Kidney (tissue), 14 donors: ENCODE measurements around the gene ARL8B. TPM values are rescaled to one million over a fixed set of nuclear protein-coding genes. Genes with fewer than 3 reads are reported as not detected.
A peak's percentile ranks its signal among the peaks of the same experiment; 100 is the strongest.

Experiments used
- DNase-seq, 5 donors: peaks; one replicate each; pipeline ENCODE4 v3.0.0-alpha.2; 2013 to 2020
- FAIRE-seq: peaks from 2 replicates; lab custom pipeline; 2012; peaks lifted over from hg19 to GRCh38; lab: Jason Lieb, UNC
- H3K27ac ChIP-seq, 2 donors: one replicate each; pipeline ENCODE4 v1.7.0; 2013; ENCODE audit warnings: low read depth in 2 of 2, low read length in 2 of 2, inconsistent platforms in 1 of 2
- H3K27me3 ChIP-seq: one replicate; pipeline ENCODE4 v1.7.1; 2013; ENCODE audit warnings: low read length, inconsistent platforms; ENCODE audit not compliant: control insufficient read depth, insufficient read depth
- H3K36me3 ChIP-seq, 3 donors: one replicate each; pipeline versions ENCODE4 v1.7.0 to v1.7.1; 2013; ENCODE audit warnings: low read length in 3 of 3, control low read depth in 1 of 3, inconsistent platforms in 1 of 3; ENCODE audit not compliant: insufficient read depth in 3 of 3, control insufficient read depth in 2 of 3
- H3K4me1 ChIP-seq, 3 donors: one replicate each; pipeline versions ENCODE4 v1.7.0 to v1.7.1; 2013; ENCODE audit warnings: low read length in 3 of 3, inconsistent platforms in 1 of 3, low read depth in 1 of 3; ENCODE audit not compliant: control insufficient read depth in 2 of 3, insufficient read depth in 2 of 3
- H3K4me3 ChIP-seq, 3 donors: one replicate each; pipeline versions ENCODE4 v1.7.0 to v1.8.1; 2013; ENCODE audit warnings: low read length in 3 of 3, control low read depth in 1 of 3, inconsistent platforms in 1 of 3
- H3K9ac ChIP-seq, 3 donors: one replicate each; pipeline versions ENCODE4 v1.7.0 to v1.7.1; 2013; ENCODE audit warnings: low read length in 3 of 3, control low read depth in 1 of 3, inconsistent platforms in 1 of 3
- H3K9me3 ChIP-seq, 3 donors: one replicate each; pipeline versions ENCODE4 v1.7.0 to v1.7.1; 2013; ENCODE audit warnings: low read length in 3 of 3, control low read depth in 1 of 3, inconsistent platforms in 1 of 3; ENCODE audit not compliant: control insufficient read depth in 2 of 3, insufficient read depth in 1 of 3
- intact Hi-C: fragments of 100-400 bp; cut with DNase I; formaldehyde crosslinking; loops from one replicate; pipeline ENCODE4 v1.11.1; 2022
- polyA plus RNA-seq: library from polyadenylated mRNA; stranded (reverse); fragments of 350-450 nt; fragmentation: Illumina TruSeq; extraction: RNeasy Lipid Tissue Mini Kit (QIAGEN cat#74804); gene quantifications from one replicate; pipeline ENCODE4 v1.2.3, GENCODE V29; 2014; ENCODE audit warnings: low read depth, low replicate concordance; ENCODE audit not compliant: insufficient read depth
- total RNA-seq: library from RNA; stranded (reverse); fragmentation: NEBNext Ultra II Directional; extraction: Animal tissue kit (Norgen Biotek cat#: 25700); gene quantifications from one replicate; pipeline ENCODE4 v1.2.1, GENCODE V29; 2021
- TF ChIP-seq, protein P1 (sequence below): IDR thresholded peaks from 3 replicates; pipeline ENCODE4 v1.5.1; 2012; ENCODE audit warnings: mild to moderate bottlenecking, moderate library complexity, borderline replicate concordance; ENCODE audit not compliant: insufficient read depth; ENCODE audit errors: extremely low read depth
- donor health status: control.
- donor health status: control.
- donor health status: control.
- donor health status: control.
- donor health status: control.
- donor health status: DM: yes; HTN: yes; CAD: no.
- donor health status: Normal renal cell carcinoma (clear cell type).

The ARL8B gene
- total and polyA plus RNA-seq, 2 donors from 2014 or later: 49.1 to 62.7 TPM

DNA sequence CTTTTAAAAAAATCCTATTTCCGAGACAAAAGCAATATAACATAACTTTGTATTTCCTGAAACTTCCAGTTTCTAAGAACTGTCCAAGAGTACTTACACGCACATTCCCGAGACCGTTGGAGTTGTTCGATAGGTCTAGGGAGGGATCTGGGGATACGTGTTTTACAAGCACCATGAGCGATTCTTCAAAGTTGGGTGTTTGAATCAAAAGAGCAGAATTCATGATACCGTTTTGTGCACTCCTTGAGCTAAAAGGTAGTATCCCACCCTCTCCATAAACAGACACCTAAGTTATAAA is 64.7 kb downstream of the ARL8B start:
- H3K36me3 ChIP-seq: peaks cover 0 to 3% (median 2%) of the 10 kb centered on the region in 3 donors
- no peak for FAIRE-seq
- peak overlapping the region; percentile 65 to 95 (median 90) for H3K4me3 ChIP-seq
- no peaks in the 10 kb centered on the region for H3K9me3 ChIP-seq
- peak overlapping the region; percentile 72 to 80 for H3K27ac ChIP-seq
- intact Hi-C loops: no loop called here
- H3K27me3 ChIP-seq: no peaks in the 10 kb centered on the region
- peak overlapping the region; percentile 77 to 85 (median 79) for H3K9ac ChIP-seq
- H3K4me1 ChIP-seq: peaks cover 0 to 8% (median 4%) of the 10 kb centered on the region in 3 donors
- TF ChIP-seq, protein P1, sequence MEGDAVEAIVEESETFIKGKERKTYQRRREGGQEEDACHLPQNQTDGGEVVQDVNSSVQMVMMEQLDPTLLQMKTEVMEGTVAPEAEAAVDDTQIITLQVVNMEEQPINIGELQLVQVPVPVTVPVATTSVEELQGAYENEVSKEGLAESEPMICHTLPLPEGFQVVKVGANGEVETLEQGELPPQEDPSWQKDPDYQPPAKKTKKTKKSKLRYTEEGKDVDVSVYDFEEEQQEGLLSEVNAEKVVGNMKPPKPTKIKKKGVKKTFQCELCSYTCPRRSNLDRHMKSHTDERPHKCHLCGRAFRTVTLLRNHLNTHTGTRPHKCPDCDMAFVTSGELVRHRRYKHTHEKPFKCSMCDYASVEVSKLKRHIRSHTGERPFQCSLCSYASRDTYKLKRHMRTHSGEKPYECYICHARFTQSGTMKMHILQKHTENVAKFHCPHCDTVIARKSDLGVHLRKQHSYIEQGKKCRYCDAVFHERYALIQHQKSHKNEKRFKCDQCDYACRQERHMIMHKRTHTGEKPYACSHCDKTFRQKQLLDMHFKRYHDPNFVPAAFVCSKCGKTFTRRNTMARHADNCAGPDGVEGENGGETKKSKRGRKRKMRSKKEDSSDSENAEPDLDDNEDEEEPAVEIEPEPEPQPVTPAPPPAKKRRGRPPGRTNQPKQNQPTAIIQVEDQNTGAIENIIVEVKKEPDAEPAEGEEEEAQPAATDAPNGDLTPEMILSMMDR: no peak
- peak in 3 of 5 donors; percentile 12 to 62 (median 52) for DNase-seq

DNA sequence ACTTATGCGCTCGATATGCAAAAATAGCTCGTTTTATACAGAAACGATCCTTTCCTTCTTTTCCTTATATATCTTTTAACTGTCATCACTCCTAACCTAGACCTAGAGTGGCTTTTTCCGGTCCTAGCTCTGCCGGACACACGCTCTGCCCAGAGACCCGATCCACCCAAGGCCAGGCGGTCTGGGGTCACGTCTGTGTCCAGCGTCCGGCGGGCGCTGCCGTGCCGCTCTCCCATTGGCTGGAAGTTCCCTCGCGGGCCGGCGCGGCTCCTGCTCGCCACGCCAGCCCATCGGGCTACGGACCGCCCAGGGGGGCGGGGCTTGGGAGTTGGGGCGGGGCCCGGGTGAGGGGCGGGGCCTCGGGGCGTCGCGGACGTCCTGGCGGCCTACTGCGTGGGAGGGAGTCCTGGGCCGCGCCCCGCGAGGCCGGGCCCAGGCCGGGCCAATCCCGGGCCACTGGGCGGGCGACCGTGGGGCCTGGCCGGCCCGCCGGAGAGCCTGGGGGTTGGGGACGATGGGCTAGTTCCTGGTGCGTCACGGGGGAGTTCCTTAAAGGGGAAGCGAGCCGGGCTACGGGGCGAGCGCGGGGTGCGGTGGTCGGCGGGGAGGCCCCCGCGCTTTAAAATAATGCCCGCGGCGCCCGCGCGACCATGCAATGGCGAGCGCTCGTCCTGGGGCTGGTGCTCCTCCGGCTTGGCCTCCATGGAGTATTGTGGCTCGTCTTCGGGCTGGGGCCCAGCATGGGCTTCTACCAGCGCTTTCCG is 65.2 kb downstream of the ARL8B start, which contains the start of gene EDEM1:
Gene EDEM1 (plus strand): TSS at position 552 of the 764 bp plus-strand sequence. CDS start 99 bp downstream, at position 651.
- Histone ChIP-seq H3K9ac (peak within 1 kb of the TSS; percentile 77 to 89 (median 79)), H3K4me3 (peak within 1 kb of the TSS; percentile 85 to 95 (median 90)), H3K36me3 (no peaks in the 10 kb centered on the region), H3K27me3 (no peaks in the 10 kb centered on the region), H3K4me1 (peaks cover 0 to 8% (median 4%) of the 10 kb centered on the region in 3 donors), H3K9me3 (no peaks in the 10 kb centered on the region), H3K27ac (peak within 1 kb of the TSS; percentile 87 to 94)
- FAIRE-seq (no peak), DNase-seq (peak; percentile 95 to 99 (median 98))
- intact Hi-C loops: no loop called here
- TF ChIP-seq, protein P1: no peak

DNA sequence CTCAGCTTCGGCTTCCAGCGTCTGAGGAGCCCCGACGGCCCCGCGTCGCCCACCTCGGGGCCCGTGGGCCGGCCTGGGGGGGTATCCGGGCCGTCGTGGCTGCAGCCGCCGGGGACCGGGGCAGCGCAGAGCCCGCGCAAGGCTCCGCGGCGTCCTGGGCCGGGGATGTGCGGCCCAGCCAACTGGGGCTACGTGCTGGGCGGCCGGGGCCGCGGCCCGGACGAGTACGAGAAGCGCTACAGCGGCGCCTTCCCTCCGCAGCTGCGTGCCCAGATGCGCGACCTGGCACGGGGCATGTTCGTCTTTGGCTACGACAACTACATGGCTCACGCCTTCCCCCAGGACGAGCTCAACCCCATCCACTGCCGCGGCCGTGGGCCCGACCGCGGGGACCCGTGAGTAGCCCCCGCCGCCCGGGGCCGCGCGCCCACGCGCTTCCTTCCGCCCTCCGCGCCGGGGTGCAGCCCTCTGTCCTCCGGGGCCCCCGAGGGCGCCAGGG is 65.9 kb downstream of the ARL8B start:
- intact Hi-C loops: no loop called here
- peak in 2 of 5 donors; percentile 45 to 86 for DNase-seq
- peaks cover 0 to 8% (median 4%) of the 10 kb centered on the region in 3 donors for H3K4me1 ChIP-seq

More for the DNA sequence above, 65.9 kb downstream of the ARL8B start:
- FAIRE-seq: no peak
- no peaks in the 10 kb centered on the region for H3K36me3 ChIP-seq
- peak overlapping the region; percentile 87 to 94 for H3K27ac ChIP-seq
- H3K27me3 ChIP-seq: no peaks in the 10 kb centered on the region
- peak overlapping the region; percentile 72 to 93 (median 85) for H3K4me3 ChIP-seq
- TF ChIP-seq, protein P1: no peak
- H3K9me3 ChIP-seq: no peaks in the 10 kb centered on the region
- H3K9ac ChIP-seq: peak overlapping the region; percentile 42 to 89 (median 68)
